Activated CD4-positive, alpha-beta T cell treated with anti-CD3 and anti-CD28 coated beads, Interleukin-2, Interleukin-4, amounts not matched to agents 100 ng/mL and 50 ng/mL, durations not matched to agents 16 hours and 8 hours (primary cell): ENCODE data around the gene SPSB3.

Experiments used
- DNase-seq: peaks from one replicate; pipeline ENCODE4 v3.0.0-alpha.2; 2020; ENCODE audit warnings: low spot score

SPSB3 gene

DNA sequence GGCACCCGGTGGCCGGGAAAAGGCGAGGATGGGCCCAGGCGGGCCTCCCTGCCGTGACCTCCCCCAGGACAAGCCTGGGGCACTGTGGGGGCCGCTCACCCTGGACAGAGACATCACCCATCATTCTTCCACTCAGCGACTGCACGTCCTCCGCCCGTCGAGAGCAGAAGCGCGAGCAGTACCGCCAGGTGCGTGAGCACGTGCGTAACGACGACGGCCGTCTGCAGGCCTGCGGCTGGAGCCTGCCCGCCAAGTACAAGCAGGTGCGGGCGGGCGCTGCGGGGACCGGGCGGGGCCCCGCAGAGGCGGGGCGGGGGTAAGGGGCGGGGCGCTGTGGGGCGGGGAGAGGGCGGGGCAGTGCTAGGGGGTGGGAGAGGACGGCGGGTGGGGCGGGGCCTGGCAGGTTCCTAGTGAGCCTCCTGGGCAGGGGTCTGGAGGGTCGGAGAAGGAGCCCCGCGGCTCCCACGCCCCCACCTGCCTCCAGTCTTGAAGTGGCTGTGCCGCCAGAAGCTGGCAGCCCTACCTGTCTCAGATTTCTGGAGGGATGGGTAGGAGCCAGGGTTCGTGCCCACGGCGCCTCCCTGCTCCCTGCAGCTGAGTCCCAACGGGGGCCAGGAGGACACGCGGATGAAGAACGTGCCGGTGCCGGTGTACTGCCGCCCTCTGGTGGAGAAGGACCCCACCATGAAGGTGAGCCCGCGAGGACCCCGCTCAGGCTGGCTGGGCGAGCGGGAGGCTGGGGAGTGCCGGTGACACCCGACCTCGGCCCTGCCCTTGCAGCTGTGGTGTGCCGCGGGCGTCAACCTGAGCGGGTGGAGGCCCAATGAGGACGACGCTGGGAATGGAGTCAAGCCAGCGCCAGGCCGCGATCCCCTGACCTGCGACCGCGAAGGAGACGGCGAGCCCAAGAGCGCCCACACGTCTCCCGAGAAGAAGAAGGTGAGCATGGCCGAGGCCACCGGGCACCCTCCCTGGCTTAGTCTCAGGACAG lies 18.6 kb downstream of the SPSB3 start:
- no peak for DNase-seq

GRCh38 chr16:1762879-1763520 lies 19.4 kb downstream of the SPSB3 start:
- no peak for DNase-seq

DNA sequence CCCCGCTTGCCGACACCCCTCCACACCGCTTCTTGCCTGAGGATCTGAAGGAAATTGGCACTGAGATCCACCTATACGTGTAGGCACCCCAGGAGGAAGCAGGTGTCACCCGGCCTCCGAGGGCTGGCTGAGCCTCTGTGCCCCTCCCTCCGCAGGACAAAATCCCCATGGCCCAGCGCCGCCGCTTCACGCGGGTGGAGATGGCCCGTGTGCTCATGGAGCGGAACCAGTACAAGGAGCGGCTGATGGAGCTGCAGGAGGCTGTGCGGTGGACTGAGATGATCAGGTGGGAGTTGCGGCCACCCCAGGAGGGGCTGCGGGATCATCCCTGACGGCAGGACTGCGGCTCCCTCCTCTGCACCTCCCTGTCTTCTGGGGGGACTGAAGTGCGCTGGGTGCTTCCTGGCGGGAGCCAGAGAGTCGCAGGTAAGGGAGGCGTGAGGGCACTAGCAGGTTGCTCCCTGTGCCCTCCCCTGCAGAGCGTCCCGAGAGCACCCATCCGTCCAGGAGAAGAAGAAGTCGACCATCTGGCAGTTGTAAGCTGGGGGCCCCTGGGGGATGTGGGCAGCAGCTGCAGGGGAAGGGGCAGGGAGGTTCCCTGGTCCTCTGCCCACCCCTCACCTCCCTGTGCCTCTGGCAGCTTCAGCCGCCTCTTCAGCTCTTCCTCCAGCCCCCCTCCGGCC lies 20.0 kb downstream of the SPSB3 start:
- no peak for DNase-seq

DNA sequence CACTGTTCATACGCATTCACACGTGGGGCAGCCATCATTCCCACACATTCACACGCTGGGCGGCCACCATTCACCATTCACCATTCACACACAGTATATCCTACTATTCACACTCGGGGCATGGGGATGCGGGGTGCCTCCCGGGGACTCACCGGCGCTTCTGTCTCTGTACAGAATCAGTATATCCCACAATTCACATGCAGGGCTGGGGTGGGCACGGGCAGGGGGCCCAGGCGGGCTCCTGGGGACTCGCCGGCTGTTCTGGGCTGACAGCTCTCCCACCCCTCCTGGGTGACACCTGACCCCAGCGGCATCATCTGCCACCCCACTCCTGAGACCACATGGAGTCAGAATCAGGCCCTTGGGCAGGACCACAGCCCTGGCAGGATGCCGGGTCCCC lies 20.6 kb downstream of the SPSB3 start:
- no peak for DNase-seq

DNA sequence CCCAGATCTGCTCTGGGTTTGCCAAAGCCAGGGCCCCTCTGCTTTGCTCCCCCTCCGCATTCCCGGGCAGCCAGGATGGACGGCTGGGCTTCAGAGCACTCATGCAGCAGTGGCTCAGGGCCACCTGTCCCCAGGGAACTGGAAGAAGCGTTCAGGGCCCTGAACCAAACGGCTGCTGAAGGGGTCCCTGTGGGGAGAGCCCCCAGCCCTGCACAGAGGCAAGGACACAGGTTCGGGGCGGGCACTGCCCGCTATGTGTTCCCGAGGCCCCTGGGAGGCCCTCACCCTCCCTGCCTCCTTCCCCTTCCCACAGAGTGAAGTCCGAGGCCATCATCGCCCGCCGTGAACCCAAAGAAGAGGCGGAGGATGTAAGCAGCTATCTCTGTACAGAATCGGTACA lies 21.5 kb downstream of the SPSB3 start:
- DNase-seq = no peak

DNA sequence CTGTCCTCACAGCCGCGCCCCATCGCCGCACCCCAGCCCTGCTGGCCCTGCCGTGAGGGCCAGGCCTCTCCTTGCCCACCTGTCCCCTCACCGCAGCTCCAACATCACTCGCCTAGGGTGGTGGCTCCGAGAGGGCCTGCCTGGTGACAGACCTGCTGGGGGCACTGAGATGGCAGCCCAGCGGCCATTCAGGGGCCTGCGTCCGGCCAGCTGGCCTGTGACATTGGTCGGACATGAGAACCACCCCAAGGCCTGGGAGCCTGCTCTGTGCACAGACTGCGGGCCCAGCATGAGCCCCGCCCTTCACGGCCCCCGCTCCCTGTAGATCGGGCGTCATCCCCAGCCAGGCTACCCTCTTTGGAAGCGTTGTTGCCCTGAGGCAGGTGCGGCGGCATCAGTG lies 22.9 kb downstream of the SPSB3 start:
- DNase-seq = no peak

- DNase-seq = no peak
These were observed 23.4 kb downstream of the SPSB3 start for GRCh38 chr16:1758923-1759322.

- no peak for DNase-seq
These were observed 24.5 kb downstream of the SPSB3 start for GRCh38 chr16:1757714-1758461.

- DNase-seq = no peak
These were observed 28.2 kb downstream of the SPSB3 start for GRCh38 chr16:1754204-1754603.

DNA sequence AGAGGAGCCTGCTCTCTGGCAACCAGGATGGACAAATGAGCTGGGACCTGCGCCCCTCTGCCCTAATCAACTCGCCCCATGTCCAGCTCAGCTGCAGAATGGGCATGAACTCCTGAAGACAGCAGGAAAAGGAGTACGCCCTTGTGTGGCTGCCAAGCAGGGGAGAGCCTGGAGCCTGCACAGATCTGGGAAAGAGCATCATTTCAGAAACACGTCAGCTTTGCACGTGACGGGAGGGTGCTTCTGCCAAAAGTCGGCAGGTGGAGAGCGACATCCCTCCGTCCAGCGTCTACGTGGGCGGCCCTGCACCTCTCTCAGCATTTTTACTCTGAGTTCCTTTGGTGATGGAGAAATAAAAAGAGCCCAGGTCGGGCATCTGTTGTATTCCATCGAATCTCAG lies 29.5 kb downstream of the SPSB3 start:
- no peak for DNase-seq

- DNase-seq = no peak
These were observed 30.4 kb downstream of the SPSB3 start for GRCh38 chr16:1751946-1752345.

DNA sequence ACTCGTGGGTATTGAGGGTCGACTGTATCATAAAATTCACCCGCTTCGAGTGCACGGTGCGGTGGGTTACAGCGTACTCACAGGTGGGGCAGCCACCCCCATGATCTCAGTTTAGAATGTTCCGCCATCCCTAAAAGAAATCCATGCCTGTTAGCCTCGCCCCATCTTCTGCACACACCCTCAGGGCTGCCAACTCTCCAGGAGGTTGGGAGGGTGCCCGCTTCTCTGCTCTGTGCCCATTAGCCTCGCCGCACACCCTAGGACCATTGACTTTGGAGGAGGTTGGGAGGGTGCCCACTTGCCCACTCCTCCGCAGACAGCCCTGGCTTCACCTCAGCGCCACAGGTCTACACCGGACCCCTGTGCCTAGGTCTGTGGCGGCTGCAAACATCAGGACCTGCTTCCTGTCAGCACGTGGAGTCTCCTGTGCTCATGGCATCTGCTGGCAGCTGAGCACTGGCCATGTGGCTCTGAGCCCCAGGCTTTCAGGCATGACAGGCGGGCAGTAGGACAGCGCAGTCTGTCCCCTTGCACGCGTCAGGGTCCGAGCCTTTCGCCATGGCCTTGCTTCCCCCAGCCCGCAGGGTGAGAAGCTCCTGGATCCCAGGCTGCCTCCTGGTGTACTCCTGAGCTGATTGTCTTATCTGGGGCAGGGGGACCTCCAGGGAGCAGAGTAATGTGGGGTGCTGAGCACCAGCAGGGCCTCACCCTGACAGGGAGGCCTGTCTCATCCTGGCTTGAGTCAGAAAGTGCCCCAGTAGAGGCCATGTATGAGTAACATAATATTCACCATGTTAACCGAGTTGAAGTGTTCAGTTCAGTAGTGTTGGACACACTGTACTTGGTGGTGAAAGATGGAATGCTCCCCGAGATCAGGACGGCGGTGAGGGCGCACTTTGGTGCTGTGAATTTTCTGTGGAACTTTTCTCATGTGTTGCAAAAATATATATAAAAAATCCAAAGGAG lies 32.9 kb downstream of the SPSB3 start:
- no peak for DNase-seq

DNA sequence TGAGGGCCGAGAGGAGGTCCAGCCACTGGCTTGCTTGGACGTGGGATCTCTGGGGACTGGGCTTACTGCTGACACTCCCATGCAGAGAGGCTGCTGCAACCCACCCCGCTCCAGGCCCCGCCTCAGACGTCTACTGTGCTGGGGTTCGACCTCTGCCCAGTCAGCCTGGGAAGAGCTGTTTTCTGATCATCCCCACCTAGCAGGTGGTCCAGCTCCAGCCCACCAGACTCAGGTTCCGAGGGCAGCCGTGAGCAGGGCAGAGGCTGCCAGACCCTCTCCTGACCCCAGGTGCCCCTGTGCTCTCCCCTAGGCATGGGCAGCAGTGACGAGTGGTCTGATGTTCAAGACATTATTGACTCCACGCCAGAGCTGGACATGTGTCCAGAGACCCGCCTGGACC lies 34.4 kb downstream of the SPSB3 start:
- no peak for DNase-seq

GRCh38 chr16:1746693-1747195 lies 35.6 kb downstream of the SPSB3 start:
- no peak for DNase-seq

- no peak for DNase-seq
These were observed 36.3 kb downstream of the SPSB3 start for GRCh38 chr16:1745900-1746692.

DNA sequence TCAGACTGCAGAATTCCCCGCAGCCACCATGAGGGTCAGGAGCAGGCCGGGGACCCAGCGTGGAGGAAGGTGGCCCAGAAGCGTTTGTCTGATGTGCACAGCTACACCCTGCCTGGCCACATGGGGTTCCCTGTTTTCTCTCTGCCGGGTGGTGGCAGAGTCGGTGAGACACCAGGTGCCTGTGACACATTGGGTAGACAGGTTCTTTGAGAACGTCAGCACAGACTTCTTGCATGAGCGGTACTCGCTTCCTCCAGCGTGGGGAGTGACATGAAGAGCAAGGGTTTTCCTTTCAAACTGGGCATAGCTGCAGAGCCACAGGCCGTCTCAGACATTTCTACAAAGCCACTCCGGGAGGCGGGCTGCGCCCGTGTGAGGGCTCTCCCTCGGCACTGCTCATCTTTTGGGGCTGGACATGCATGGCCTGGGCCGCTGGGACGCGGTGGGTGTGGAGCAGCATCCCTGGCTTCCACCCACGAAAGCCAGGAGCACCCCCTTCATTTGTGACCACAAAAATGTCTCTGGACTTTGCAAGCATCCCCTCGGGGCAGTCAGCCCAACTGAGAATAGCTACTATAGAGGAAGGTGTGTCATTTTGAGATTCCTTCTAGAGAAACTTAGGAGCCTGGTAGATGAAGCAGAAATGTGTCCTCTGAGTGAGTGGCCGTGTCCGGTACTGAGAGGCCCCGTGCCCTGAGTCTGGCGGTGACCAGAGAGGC lies 37.0 kb downstream of the SPSB3 start:
- no peak for DNase-seq

DNA sequence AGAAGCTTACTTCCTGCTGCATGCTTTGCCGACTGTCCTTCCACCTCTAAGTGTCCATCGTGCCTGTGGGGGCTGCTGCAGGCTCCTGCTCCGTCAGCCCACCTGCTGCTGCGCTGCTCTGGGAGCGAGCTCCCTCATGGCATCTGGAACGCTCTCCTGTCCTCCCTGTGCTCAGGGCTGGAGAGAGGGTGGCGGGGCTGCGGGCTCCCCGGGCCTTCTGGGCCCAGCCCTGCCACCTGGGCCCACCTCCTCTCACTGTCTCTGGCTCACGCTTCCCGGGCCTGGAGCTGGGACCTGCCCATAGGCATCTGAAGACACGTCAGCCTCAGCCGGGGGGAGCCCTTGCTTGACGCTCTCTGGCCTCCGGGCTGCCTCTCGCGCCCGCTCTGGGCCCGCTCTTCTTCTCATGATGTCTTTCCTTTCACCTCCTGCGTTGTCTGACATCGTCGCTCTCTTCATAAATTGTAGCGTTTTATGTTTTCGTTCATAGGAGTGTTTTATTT lies 38.0 kb downstream of the SPSB3 start:
- DNase-seq = no peak

DNA sequence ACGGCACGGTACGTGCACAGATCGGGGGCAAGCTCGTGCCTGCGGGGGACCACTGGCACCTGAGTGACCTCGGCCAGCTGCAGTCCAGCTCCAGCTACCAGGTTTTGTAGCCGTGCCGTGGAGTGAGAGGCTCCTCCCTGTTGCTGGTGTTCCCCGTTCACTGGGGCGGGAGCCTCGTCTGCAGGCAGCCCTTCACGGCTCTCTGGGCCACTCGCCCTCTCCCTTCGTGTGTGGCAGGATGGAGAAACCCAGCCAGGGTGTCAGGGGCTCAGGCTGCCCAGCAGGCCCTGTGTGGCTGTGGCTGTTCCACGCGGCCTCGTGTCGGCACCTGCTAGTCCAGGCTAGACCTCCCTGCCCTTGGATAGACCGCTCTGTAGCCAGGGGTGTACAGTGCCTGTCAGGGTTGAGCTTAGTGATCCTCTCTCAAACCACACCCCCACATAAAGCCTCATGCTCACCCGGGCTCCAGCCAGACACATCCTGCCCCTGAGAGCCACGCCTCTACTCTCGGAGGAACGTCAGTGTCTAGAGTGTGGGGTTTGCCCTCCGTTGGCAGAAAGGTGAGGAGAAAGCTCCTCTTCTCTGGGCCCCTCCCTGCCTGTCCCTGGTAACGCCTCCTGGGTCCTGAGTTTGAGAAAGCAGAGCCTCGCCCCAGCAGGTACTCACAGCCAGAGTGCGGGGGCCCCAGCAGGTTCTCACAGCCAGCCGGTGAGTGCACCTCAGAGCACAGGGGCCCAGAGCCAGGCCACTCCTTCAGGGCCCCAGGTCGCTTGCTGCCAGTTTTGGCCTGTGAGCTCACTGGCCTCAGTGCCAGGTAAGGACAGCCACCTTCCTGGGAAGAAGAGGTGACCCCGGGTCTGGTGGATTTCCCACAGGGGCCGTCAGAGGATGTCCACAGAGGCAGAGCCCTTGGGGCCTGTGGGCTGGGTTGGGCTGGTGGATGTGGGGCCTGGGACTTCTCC lies 38.7 kb downstream of the SPSB3 start:
- no peak for DNase-seq
